HG03280 (cell line): ENCODE results near the gene PITPNM1.
"Not testable (repeated sequence)": the region's sequence is repeated elsewhere in the genome, so short reads cannot be mapped to it uniquely, and the experiment has no call there.

Experiments
- ATAC-seq: cut with Tn5 transposase; IDR thresholded peaks from one replicate; pipeline ENCODE4 v1.9.1; 2021; ENCODE audit warnings: mild to moderate bottlenecking, moderate library complexity; ENCODE audit not compliant: unreplicated experiment

Gene PITPNM1

GRCh38 chr11:67504950-67505581 lies at the start of gene PITPNM1:
TSS of gene PITPNM1 (minus strand) at chr11:67505363. CDS start at chr11:67504180, 1,183 bp downstream.
- ATAC-seq: no peak

GRCh38 chr11:67551697-67552096 lies 46.5 kb upstream of the PITPNM1 start:
- not testable (repeated sequence) for ATAC-seq

GRCh38 chr11:67551127-67551526 lies 46.0 kb upstream of the PITPNM1 start:
- ATAC-seq: no peak

DNA sequence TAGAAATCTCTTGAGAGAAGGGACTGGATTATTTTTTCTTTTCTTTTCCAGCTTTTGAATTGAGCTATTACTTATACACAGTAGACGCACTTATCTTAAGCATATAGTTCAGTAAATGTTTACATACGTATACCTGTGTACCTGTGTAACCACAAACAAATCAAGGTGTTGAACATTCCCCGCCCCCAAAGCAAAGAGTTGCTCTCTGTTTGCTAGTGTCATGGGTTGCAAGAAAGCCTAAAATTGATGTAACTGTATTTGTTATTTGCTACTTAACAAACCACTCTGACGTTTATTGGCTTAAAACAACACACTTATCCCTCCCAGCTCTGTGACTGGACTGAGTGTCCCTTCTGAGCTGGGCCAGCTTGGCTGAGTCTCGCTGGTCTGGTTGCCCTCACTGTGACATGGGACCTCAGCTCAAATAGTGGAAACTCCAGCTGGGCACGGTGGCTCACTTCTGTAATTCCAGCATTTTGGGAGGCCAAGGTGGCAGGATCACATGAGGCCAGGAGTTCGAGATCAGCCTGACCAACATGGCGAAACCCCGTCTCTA lies 43.5 kb upstream of the PITPNM1 start:
- no peak for ATAC-seq

- ATAC-seq: not testable (repeated sequence)
Measured at GRCh38 chr11:67548112-67548511, 42.9 kb upstream of the PITPNM1 start.

- no peak for ATAC-seq
Measured at GRCh38 chr11:67545280-67545679, 40.1 kb upstream of the PITPNM1 start.

DNA sequence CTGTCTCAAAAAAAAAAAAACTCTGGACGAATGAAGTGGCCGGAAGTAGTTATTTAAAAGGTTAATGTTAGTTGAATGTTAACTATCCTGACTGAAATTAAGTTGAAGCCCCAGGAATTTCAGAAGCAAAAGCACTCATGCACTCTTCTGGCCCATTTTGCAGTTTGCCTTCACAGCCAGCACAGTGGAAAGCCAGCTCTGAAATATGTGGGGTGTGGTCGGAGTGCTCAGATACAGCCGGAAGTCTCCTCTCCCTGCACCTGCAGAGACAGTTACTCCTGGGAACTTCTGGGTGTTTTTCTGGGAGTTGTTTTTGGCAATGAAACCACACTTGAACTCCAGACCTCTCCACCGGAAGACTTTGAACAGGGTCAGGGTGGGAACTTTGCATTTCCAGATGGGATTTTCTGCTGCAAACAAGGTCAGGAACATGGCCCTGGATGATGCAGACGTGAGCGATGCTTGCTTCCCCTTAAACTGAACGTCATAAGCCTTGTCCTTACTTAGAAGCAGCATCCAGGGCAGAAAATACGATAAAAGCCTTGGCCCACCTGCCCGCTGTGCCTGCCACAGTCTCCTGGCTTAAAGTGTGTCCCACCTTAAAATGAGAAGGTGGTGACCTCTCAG lies 39.6 kb upstream of the PITPNM1 start:
- no peak for ATAC-seq

DNA sequence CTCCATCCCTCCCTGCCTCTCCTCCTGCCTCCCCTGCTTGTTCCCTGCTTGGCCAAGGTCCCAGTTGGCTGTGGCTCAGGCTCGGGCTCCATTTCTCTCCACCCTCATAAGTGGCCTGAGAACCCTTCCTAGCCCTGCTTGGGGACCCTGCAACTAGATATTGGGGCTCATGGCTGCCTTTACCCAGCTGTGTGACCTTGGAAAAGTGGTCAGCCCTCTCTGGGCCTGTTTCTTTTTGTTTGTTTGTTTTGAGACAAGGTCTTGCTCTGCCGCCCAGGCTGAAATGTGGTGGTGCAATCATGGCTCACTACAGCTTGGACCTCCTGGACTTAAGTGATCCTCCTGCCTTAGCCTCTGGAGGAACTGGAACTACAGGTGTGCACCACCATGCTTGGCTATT lies 38.4 kb upstream of the PITPNM1 start:
- no peak for ATAC-seq

- no peak for ATAC-seq
Measured at GRCh38 chr11:67542971-67543370, 37.8 kb upstream of the PITPNM1 start.

GRCh38 chr11:67542169-67542568 lies 37.0 kb upstream of the PITPNM1 start:
- ATAC-seq: no peak

DNA sequence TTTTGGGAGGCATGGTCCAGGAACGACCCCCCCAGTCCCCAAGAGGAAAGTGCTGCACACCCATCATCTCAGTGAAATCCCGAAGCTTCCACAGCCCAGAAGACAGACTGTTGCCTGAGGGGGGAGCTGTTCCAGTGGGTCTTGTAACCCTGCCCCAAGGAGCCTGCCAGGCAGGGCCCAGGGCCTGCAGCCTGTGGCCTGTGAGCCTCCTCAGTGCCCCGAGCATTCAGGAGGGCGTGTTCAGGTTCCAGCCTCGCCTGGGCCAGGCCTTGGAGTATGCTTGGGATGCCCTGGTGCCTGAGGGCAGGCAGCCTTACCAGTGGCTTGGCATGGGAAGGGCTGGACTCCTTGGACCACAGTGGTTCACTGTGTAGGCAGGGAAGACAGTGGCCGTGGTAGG lies 36.0 kb upstream of the PITPNM1 start:
- ATAC-seq: no peak

DNA sequence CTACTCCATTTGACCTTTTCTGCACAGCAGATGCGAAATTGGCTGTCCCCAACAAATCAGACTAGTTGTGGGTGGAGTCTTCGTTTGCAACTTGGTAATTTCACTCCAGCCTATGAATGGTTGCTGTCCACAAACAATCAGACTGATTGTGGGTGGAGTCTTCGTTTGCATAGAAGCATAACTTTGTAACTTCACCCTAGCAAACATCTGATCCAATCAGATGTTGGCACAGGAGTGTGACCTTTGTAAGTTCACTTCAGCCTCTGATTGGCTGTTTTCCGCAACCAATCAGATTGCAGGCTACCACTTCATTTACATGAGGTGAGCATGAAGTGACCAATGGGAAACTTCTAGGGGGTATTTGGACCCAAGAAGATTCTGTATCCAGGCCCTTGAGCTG lies 34.4 kb upstream of the PITPNM1 start:
- ATAC-seq: no peak

GRCh38 chr11:67538823-67539505 lies 33.8 kb upstream of the PITPNM1 start:
- no peak for ATAC-seq

- no peak for ATAC-seq
Measured at GRCh38 chr11:67538306-67538705, 33.1 kb upstream of the PITPNM1 start.

DNA sequence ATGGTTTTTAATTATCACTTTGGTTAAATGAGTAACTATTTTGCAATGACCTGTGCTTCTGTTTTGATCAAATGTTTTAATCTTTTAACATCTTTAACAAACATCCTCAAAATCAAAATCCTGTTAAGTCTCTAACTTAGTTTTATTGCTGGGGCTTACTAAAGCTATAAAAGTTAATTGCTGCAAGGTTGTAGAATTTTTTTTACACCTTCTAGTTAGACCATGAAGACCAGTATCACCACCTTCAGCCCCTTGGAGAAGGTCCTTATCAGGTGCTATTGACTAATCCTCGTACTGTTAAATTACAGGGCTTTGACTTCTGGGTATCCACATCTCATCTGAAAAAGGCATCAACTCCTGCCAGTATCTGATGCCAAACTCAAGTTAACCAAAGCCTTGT lies 30.4 kb upstream of the PITPNM1 start:
- ATAC-seq: no peak

- ATAC-seq: no peak
Measured at GRCh38 chr11:67534070-67534679, 29.0 kb upstream of the PITPNM1 start.

DNA sequence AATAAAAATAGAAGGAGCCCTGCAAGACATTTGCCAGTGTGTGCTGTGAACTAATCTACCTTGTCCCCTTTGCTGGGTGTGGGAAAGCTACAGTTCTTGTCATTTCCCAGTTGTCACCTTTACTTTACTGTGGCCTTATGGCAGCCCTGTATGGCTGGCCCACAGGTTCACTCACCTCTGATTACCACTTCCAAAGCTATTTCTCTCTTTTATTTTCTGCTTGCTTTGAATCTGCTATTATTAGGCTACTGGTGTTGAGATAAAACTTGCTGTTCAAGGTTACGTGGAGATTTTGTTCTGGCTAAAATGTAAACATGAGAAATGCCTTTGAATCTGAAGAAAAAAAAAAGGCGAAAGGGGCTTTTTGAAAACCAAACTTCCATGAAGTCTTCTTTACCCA lies 27.7 kb upstream of the PITPNM1 start:
- no peak for ATAC-seq

- no peak for ATAC-seq
Measured at GRCh38 chr11:67530282-67530592, 25.1 kb upstream of the PITPNM1 start.

DNA sequence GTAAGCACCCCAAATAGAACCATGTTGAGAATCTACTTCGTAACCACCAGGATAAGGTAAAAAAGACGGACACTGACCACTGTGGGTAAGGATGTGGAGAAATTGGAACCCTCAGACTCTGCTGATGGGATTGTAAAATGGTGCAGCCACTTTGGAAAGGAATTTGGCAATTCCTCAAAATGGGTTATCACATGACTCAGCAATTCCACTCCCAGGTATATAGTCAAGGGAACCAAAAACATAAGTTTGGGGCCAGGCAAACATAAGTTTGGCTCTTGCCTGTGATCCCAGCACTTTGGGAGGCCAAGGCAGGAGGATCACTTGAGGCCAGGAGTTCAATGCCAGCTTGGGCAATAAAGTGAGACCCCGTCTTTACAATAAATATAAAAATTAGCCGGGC lies 23.2 kb upstream of the PITPNM1 start:
- ATAC-seq: no peak

GRCh38 chr11:67525275-67525976 lies 20.3 kb upstream of the PITPNM1 start:
- no peak for ATAC-seq

DNA sequence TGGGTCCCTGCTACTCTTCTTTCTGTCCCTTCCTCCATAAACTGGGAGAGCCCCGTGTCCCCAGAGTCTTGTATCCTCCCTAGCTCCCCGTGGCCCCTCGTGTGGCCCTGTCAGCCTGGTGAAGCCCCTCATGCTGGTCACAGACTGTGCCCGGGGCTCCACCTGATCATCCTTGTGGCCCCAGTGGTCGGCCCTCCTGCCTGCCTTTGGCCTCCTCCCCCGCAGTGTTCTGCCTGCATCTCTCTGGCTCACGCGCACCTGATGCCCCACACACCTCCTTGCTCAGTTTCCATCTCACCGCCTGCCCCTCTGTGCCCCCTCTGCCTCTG lies 19.3 kb upstream of the PITPNM1 start:
- no peak for ATAC-seq
